Upper lobe of left lung (tissue), 4 donors: ENCODE measurements around the gene PLSCR1.

Experiments
- POLR2A ChIP-seq, 4 donors: fragments of 450-650 bp; IDR thresholded peaks; one replicate each; pipeline ENCODE4 v1.5.1; 2016 to 2017; ENCODE audit warnings: antibody characterized with exemption in 4 of 4, mild to moderate bottlenecking in 2 of 4
- POLR2AphosphoS5 ChIP-seq, 2 donors: sonication (generic); formaldehyde crosslinking; IDR thresholded peaks; one replicate each; pipeline ENCODE4 v1.5.1; 2017; ENCODE audit warnings: antibody characterized with exemption in 2 of 2
- TF ChIP-seq, protein P1 (sequence below), 6 experiments: fragments of 450-650 bp in 4 of 6; fragments of 200-600 bp in 2 of 6; sonication (generic) in 2 of 6; IDR thresholded peaks; one replicate each; pipeline ENCODE4 v1.5.1; 2016 to 2019; ENCODE audit warnings: antibody characterized with exemption in 6 of 6

DNA sequence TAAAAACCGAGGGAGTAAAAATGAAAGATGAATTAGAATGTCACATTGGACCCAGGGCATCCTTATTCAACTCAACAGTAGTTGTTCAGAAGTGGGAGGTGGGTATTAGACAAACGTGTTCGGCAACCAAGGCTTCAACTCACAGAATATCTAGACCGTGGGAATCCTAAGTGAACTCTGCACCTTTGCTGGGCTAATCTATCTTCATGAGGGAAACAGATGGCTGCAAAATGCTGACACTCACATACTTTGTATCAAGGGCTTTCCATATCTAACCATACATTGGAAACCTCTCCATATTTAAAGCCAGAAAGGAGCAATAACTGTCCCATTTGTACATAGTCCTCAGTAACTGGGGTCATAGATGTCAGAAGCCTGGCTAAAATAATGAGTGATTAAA, 20.9 kb downstream of the PLSCR1 start:
- TF ChIP-seq, protein P1, sequence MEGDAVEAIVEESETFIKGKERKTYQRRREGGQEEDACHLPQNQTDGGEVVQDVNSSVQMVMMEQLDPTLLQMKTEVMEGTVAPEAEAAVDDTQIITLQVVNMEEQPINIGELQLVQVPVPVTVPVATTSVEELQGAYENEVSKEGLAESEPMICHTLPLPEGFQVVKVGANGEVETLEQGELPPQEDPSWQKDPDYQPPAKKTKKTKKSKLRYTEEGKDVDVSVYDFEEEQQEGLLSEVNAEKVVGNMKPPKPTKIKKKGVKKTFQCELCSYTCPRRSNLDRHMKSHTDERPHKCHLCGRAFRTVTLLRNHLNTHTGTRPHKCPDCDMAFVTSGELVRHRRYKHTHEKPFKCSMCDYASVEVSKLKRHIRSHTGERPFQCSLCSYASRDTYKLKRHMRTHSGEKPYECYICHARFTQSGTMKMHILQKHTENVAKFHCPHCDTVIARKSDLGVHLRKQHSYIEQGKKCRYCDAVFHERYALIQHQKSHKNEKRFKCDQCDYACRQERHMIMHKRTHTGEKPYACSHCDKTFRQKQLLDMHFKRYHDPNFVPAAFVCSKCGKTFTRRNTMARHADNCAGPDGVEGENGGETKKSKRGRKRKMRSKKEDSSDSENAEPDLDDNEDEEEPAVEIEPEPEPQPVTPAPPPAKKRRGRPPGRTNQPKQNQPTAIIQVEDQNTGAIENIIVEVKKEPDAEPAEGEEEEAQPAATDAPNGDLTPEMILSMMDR (IDR thresholded peaks at IDR 0.05): no peak
- TF ChIP-seq POLR2A (IDR thresholded peaks at IDR 0.05) (no peak), POLR2AphosphoS5 (IDR thresholded peaks at IDR 0.05) (no peak)
